Progenitor cell of endocrine pancreas (in vitro differentiated cells): ENCODE measurements around the gene GNAS. TPM values are rescaled to one million over a fixed set of nuclear protein-coding genes. Genes with fewer than 3 reads are reported as not detected.
A peak's percentile ranks its signal among the peaks of the same experiment; 100 is the strongest.

Source experiments
- DNase-seq: peaks from one replicate; pipeline ENCODE4 v3.0.0; 2021; ENCODE audit warnings: low spot score; ENCODE audit not compliant: unreplicated experiment
- H3K27ac Mint-ChIP-seq: 2 replicates; pipeline ENCODE4 v1.8.0; 2021; ENCODE audit warnings: mild to moderate bottlenecking, moderate library complexity, mixed read lengths
- H3K27me3 Mint-ChIP-seq: 2 replicates; pipeline ENCODE4 v1.8.0; 2021; ENCODE audit warnings: mixed read lengths
- H3K36me3 Mint-ChIP-seq: 2 replicates; pipeline ENCODE4 v1.8.0; 2022; ENCODE audit warnings: mixed read lengths; ENCODE audit not compliant: insufficient read depth
- H3K4me1 Mint-ChIP-seq: 2 replicates; pipeline ENCODE4 v1.8.0; 2021; ENCODE audit warnings: low read depth, mixed read lengths
- H3K4me3 Mint-ChIP-seq: 2 replicates; pipeline ENCODE4 v1.8.0; 2021; ENCODE audit warnings: low read depth, mild to moderate bottlenecking, moderate library complexity, mixed read lengths
- H3K9me3 Mint-ChIP-seq: 2 replicates; pipeline ENCODE4 v1.8.0; 2021; ENCODE audit warnings: low read depth, mixed read lengths
- total RNA-seq: library from RNA; stranded (reverse); gene quantifications from 2 replicates; pipeline ENCODE4 v1.2.1, GENCODE V29; 2021
- TF ChIP-seq, protein P1 (sequence below): fragments of 200-600 bp; sonication (generic); IDR thresholded peaks from one replicate; pipeline ENCODE4 v1.5.0; 2021; ENCODE audit warnings: antibody characterized with exemption, mild to moderate bottlenecking; ENCODE audit not compliant: unreplicated experiment

Gene GNAS
- total RNA-seq, 1 donor from 2014 or later: 1,570 TPM

DNA sequence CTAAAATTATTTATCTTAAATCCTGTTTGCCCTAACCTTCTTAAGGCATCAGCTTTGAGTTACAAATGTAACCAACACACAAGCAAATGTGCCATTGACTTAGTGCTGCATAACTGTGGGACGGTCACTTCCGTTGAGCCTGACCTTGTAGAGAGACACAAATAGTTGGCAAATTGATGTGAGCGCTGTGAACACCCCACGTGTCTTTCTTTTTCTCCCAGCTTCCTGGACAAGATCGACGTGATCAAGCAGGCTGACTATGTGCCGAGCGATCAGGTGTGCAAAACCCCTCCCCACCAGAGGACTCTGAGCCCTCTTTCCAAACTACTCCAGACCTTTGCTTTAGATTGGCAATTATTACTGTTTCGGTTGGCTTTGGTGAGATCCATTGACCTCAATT is 56.4 kb downstream of the GNAS start:
- Mint-ChIP-seq H3K27me3 (no peaks in the 10 kb centered on the region), H3K9me3 (no peaks in the 10 kb centered on the region), H3K27ac (peak overlapping the region; percentile 73), H3K4me1 (peaks cover 24% of the 10 kb centered on the region), H3K4me3 (no peak overlapping the region), H3K36me3 (peaks cover 67% of the 10 kb centered on the region)
- TF ChIP-seq, protein P1, sequence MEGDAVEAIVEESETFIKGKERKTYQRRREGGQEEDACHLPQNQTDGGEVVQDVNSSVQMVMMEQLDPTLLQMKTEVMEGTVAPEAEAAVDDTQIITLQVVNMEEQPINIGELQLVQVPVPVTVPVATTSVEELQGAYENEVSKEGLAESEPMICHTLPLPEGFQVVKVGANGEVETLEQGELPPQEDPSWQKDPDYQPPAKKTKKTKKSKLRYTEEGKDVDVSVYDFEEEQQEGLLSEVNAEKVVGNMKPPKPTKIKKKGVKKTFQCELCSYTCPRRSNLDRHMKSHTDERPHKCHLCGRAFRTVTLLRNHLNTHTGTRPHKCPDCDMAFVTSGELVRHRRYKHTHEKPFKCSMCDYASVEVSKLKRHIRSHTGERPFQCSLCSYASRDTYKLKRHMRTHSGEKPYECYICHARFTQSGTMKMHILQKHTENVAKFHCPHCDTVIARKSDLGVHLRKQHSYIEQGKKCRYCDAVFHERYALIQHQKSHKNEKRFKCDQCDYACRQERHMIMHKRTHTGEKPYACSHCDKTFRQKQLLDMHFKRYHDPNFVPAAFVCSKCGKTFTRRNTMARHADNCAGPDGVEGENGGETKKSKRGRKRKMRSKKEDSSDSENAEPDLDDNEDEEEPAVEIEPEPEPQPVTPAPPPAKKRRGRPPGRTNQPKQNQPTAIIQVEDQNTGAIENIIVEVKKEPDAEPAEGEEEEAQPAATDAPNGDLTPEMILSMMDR: no peak
- no peak for DNase-seq

DNA sequence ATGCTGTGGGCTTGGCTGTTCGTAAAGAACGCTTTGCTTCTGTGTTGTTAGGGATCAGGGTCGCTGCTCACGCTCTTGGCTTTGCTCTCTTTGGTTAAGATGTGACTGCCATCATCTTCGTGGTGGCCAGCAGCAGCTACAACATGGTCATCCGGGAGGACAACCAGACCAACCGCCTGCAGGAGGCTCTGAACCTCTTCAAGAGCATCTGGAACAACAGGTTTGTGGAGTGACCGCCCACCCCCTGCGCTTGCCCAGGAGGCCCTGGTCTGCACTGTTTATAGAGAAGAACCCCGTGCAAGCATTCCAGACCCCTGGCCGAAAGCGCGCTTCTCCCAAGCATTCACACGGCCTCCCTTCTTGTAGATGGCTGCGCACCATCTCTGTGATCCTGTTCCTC is 57.1 kb downstream of the GNAS start:
- Mint-ChIP-seq H3K4me3 (no peak overlapping the region), H3K9me3 (no peaks in the 10 kb centered on the region), H3K36me3 (peaks cover 67% of the 10 kb centered on the region), H3K27ac (no peak overlapping the region), H3K4me1 (peaks cover 24% of the 10 kb centered on the region), H3K27me3 (no peaks in the 10 kb centered on the region)
- TF ChIP-seq, protein P1: no peak
- no peak for DNase-seq

DNA sequence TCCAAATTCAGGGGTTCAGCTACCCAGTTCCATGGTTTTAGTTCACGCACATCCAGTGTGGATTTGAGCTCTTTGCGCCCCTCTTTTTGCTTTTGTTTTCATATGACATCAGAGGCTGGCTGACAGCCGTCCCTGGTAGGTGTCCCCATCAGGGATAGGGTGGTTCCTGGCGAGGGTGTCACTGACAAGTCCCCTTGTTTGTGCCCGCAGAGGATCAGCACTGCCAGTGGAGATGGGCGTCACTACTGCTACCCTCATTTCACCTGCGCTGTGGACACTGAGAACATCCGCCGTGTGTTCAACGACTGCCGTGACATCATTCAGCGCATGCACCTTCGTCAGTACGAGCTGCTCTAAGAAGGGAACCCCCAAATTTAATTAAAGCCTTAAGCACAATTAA is 58.0 kb downstream of the GNAS start:
- H3K27ac Mint-ChIP-seq: no peak overlapping the region
- no peaks in the 10 kb centered on the region for H3K9me3 Mint-ChIP-seq
- no peaks in the 10 kb centered on the region for H3K27me3 Mint-ChIP-seq
- H3K4me3 Mint-ChIP-seq: no peak overlapping the region
- TF ChIP-seq, protein P1: no peak
- H3K36me3 Mint-ChIP-seq: peaks cover 59% of the 10 kb centered on the region
- H3K4me1 Mint-ChIP-seq: peaks cover 22% of the 10 kb centered on the region
- no peak for DNase-seq

GRCh38 chr20:58911309-58911708 is 58.8 kb downstream of the GNAS start:
- Mint-ChIP-seq H3K4me3 (no peak overlapping the region), H3K9me3 (no peaks in the 10 kb centered on the region), H3K4me1 (peaks cover 17% of the 10 kb centered on the region), H3K27ac (peak overlapping the region; percentile 81), H3K27me3 (no peaks in the 10 kb centered on the region), H3K36me3 (peaks cover 53% of the 10 kb centered on the region)
- no peak for DNase-seq
- TF ChIP-seq, protein P1: no peak

DNA sequence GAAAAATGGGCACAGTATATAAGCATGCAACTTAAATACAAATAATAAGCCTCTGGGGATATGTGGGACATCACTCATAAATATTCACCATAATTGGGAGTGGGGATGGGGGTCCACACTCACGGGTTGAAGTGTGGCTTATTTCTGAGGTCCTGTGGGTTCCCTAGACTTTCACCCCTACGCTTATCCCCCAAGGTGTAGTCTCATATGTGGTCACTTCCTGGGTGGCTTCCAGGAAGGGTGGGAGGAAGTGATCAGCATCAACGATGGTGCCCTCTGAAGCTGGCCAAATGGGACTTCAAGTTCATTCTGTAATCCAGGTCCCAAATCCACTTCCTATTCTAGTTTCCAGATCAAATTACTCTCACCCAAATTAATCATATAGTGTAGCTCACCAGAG is 59.5 kb downstream of the GNAS start:
- DNase-seq: no peak
- Mint-ChIP-seq H3K4me3 (no peak overlapping the region), H3K4me1 (peaks cover 12% of the 10 kb centered on the region), H3K27ac (no peak overlapping the region), H3K9me3 (no peaks in the 10 kb centered on the region), H3K27me3 (no peaks in the 10 kb centered on the region), H3K36me3 (peaks cover 49% of the 10 kb centered on the region)
- TF ChIP-seq, protein P1: no peak
